ENCODE results near the gene PAK5. TPM values are rescaled to one million over a fixed set of nuclear protein-coding genes. Genes with fewer than 3 reads are reported as not detected.

The PAK5 gene
- polyA plus RNA-seq, 1 donor (not counting 4 experiments of a cell fraction or from before 2014, with no cell fraction given), result not detected

GRCh38 chr20:9837634-9838033 lies 1.2 kb downstream of the PAK5 start:
- peak overlapping the region; percentile 45 for H3K4me2 ChIP-seq (ENCODE audit: control insufficient read depth, extremely low read depth, insufficient read depth, low read depth, low read length)
- no peak for FAIRE-seq

GRCh38 chr20:9835302-9835701 lies 3.6 kb downstream of the PAK5 start:
- Histone ChIP-seq H3K9me3 (ENCODE audit: control insufficient read depth, low read depth, low read length) (no peaks in the 10 kb centered on the region), H3K79me2 (ENCODE audit: control insufficient read depth, insufficient read depth, low read length) (no peaks in the 10 kb centered on the region), H3K36me3 (ENCODE audit: control insufficient read depth in 2 of 2, extremely low read depth in 1 of 2, insufficient read depth in 2 of 2, low read length in 2 of 2) (no peaks in the 10 kb centered on the region), H3K9me1 (ENCODE audit: control insufficient read depth, extremely low read depth, insufficient read depth, low read length) (no peaks in the 10 kb centered on the region), H2AFZ (ENCODE audit: control insufficient read depth, low read length) (no peak overlapping the region), H3K4me3 (ENCODE audit: control insufficient read depth in 2 of 3, extremely low read depth in 1 of 3, insufficient read depth in 2 of 3, low read depth in 1 of 3, low read length in 3 of 3) (no peak overlapping the region), H4K20me1 (ENCODE audit: control insufficient read depth, extremely low read depth, insufficient read depth, low read length) (no peaks in the 10 kb centered on the region), H3K27me3 (ENCODE audit: control insufficient read depth, extremely low read depth, insufficient read depth, low read length) (peaks cover 21% of the 10 kb centered on the region), H3K27ac (ENCODE audit: control insufficient read depth, insufficient read depth, low read length) (no peak overlapping the region), H3K9ac (ENCODE audit: control insufficient read depth, extremely low read depth, insufficient read depth, low read length) (no peak overlapping the region), H3K4me2 (ENCODE audit: control insufficient read depth, extremely low read depth, insufficient read depth, low read depth, low read length) (no peak overlapping the region), H3K4me1 (ENCODE audit: control insufficient read depth, extremely low read depth, insufficient read depth, low read length) (peaks cover 9% of the 10 kb centered on the region)
- TF ChIP-seq EZH2 (IDR thresholded peaks at IDR 0.05; ENCODE audit: low read length), result no peak
- TF ChIP-seq, protein P1, sequence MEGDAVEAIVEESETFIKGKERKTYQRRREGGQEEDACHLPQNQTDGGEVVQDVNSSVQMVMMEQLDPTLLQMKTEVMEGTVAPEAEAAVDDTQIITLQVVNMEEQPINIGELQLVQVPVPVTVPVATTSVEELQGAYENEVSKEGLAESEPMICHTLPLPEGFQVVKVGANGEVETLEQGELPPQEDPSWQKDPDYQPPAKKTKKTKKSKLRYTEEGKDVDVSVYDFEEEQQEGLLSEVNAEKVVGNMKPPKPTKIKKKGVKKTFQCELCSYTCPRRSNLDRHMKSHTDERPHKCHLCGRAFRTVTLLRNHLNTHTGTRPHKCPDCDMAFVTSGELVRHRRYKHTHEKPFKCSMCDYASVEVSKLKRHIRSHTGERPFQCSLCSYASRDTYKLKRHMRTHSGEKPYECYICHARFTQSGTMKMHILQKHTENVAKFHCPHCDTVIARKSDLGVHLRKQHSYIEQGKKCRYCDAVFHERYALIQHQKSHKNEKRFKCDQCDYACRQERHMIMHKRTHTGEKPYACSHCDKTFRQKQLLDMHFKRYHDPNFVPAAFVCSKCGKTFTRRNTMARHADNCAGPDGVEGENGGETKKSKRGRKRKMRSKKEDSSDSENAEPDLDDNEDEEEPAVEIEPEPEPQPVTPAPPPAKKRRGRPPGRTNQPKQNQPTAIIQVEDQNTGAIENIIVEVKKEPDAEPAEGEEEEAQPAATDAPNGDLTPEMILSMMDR (optimal IDR thresholded peaks at IDR 0.05 in 1 of 3, IDR thresholded peaks at IDR 0.05 in 1 of 3, conservative IDR thresholded peaks at IDR 0.05 in 1 of 3; ENCODE audit: extremely low read depth in 1 of 3, insufficient read depth in 2 of 3, low read length in 3 of 3), result no peak
- DNase-seq (ENCODE audit: low read depth, low spot score) (no peak), FAIRE-seq (no peak)
- dilution Hi-C loops (cut with MboI; ENCODE audit: extremely low pct_ligation_motif_present, low sequenced_read_pairs), result no loop called here

More at GRCh38 chr20:9837634-9838033, 1.2 kb downstream of the PAK5 start:
- no peak overlapping the region for H3K9ac ChIP-seq (ENCODE audit: control insufficient read depth, extremely low read depth, insufficient read depth, low read length)
- TF ChIP-seq EZH2 (IDR thresholded peaks at IDR 0.05; ENCODE audit: low read length), result no peak
- TF ChIP-seq, protein P1 (optimal IDR thresholded peaks at IDR 0.05 in 1 of 3, IDR thresholded peaks at IDR 0.05 in 1 of 3, conservative IDR thresholded peaks at IDR 0.05 in 1 of 3; ENCODE audit: extremely low read depth in 1 of 3, insufficient read depth in 2 of 3, low read length in 3 of 3), result no peak
- no peaks in the 10 kb centered on the region for H3K79me2 ChIP-seq (ENCODE audit: control insufficient read depth, insufficient read depth, low read length)
- DNase-seq (ENCODE audit: low read depth, low spot score), result no peak
- no peaks in the 10 kb centered on the region for H3K9me3 ChIP-seq (ENCODE audit: control insufficient read depth, low read depth, low read length)
- H3K9me1 ChIP-seq (ENCODE audit: control insufficient read depth, extremely low read depth, insufficient read depth, low read length), result no peaks in the 10 kb centered on the region
- H3K4me3 ChIP-seq (ENCODE audit: control insufficient read depth in 2 of 3, extremely low read depth in 1 of 3, insufficient read depth in 2 of 3, low read depth in 1 of 3, low read length in 3 of 3), result no peak overlapping the region
- H3K27ac ChIP-seq (ENCODE audit: control insufficient read depth, insufficient read depth, low read length), result no peak overlapping the region
- dilution Hi-C loops (cut with MboI; ENCODE audit: extremely low pct_ligation_motif_present, low sequenced_read_pairs), result no loop called here
- H3K27me3 ChIP-seq (ENCODE audit: control insufficient read depth, extremely low read depth, insufficient read depth, low read length), result peaks cover 21% of the 10 kb centered on the region
- no peaks in the 10 kb centered on the region for H4K20me1 ChIP-seq (ENCODE audit: control insufficient read depth, extremely low read depth, insufficient read depth, low read length)
- H3K36me3 ChIP-seq (ENCODE audit: control insufficient read depth in 2 of 2, extremely low read depth in 1 of 2, insufficient read depth in 2 of 2, low read length in 2 of 2), result no peaks in the 10 kb centered on the region
- H3K4me1 ChIP-seq (ENCODE audit: control insufficient read depth, extremely low read depth, insufficient read depth, low read length), result peaks cover 9% of the 10 kb centered on the region
- H2AFZ ChIP-seq (ENCODE audit: control insufficient read depth, low read length), result no peak overlapping the region
